ENCODE results near the gene SSNA1.

- TF ChIP-seq PHF8 (IDR thresholded peaks at IDR 0.05; ENCODE audit: borderline replicate concordance, low read length) (no peak), ZNF695 (CRISPR knock-in tag; IDR thresholded peaks at IDR 0.05) (no peak), ZNF121 (CRISPR knock-in tag; conservative IDR thresholded peaks at IDR 0.05) (no peak), ZBTB1 (CRISPR knock-in tag; IDR thresholded peaks at IDR 0.05; ENCODE audit: borderline replicate concordance, low read depth) (no peak), CREB1 (IDR thresholded peaks at IDR 0.05) (no peak), CREB1 (CRISPR knock-in tag; IDR thresholded peaks at IDR 0.05) (no peak), ETV6 (IDR thresholded peaks at IDR 0.05; ENCODE audit: borderline replicate concordance in 1 of 2, low read depth in 2 of 2, low read length in 1 of 2) (no peak), ETV6 (CRISPR knock-in tag; IDR thresholded peaks at IDR 0.05; ENCODE audit: borderline replicate concordance) (no peak), KAT7 (CRISPR knock-in tag; IDR thresholded peaks at IDR 0.05; ENCODE audit: borderline replicate concordance) (no peak), NCOA2 (IDR thresholded peaks at IDR 0.05; ENCODE audit: partially characterized antibody in 2 of 2) (no peak), HOMEZ (CRISPR knock-in tag; IDR thresholded peaks at IDR 0.05) (no peak), POLR2A (conservative IDR thresholded peaks at IDR 0.05) (no peak)
- TF ChIP-seq, protein P1, sequence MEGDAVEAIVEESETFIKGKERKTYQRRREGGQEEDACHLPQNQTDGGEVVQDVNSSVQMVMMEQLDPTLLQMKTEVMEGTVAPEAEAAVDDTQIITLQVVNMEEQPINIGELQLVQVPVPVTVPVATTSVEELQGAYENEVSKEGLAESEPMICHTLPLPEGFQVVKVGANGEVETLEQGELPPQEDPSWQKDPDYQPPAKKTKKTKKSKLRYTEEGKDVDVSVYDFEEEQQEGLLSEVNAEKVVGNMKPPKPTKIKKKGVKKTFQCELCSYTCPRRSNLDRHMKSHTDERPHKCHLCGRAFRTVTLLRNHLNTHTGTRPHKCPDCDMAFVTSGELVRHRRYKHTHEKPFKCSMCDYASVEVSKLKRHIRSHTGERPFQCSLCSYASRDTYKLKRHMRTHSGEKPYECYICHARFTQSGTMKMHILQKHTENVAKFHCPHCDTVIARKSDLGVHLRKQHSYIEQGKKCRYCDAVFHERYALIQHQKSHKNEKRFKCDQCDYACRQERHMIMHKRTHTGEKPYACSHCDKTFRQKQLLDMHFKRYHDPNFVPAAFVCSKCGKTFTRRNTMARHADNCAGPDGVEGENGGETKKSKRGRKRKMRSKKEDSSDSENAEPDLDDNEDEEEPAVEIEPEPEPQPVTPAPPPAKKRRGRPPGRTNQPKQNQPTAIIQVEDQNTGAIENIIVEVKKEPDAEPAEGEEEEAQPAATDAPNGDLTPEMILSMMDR (IDR thresholded peaks at IDR 0.05 in 2 of 3, conservative IDR thresholded peaks at IDR 0.05 in 1 of 3; ENCODE audit: insufficient read depth in 2 of 3, low read depth in 1 of 3, low read length in 3 of 3): no peak
- TF ChIP-seq, protein P2, sequence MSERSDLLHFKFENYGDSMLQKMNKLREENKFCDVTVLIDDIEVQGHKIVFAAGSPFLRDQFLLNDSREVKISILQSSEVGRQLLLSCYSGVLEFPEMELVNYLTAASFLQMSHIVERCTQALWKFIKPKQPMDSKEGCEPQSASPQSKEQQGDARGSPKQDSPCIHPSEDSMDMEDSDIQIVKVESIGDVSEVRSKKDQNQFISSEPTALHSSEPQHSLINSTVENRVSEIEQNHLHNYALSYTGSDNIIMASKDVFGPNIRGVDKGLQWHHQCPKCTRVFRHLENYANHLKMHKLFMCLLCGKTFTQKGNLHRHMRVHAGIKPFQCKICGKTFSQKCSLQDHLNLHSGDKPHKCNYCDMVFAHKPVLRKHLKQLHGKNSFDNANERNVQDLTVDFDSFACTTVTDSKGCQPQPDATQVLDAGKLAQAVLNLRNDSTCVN (CRISPR knock-in tag; IDR thresholded peaks at IDR 0.05): no peak
These were observed 33.1 kb downstream of the SSNA1 start for GRCh38 chr9:137221506-137222111.
